AG04449 (cell line): ENCODE data around the gene TRAPPC10.

ENCODE experiments used
- CTCF ChIA-PET: fragments of 350-600 bp; formaldehyde crosslinking; extraction: SDS; loops from one replicate; lab custom pipeline; 2021; ENCODE audit warnings: antibody characterized with exemption; lab: Yijun Ruan, JAX
- POLR2A ChIA-PET: fragments of 400-600, 350-600 bp; formaldehyde crosslinking; extraction: SDS; loops from one replicate; lab custom pipeline; 2020; ENCODE audit warnings: antibody characterized with exemption, inconsistent platforms; lab: Yijun Ruan, JAX
- DNase-seq: peaks from one replicate; pipeline ENCODE4 v3.0.0-alpha.2; 2010; ENCODE audit warnings: low read depth, low spot score
- H3K4me3 ChIP-seq: 2 replicates; pipeline ENCODE4 v1.5.1; 2011; ENCODE audit warnings: low read depth, mild to moderate bottlenecking, control low read depth, low read length
- TF ChIP-seq, protein P1 (sequence below): IDR thresholded peaks from one replicate; pipeline ENCODE4 v1.5.1; 2011; ENCODE audit warnings: mild to moderate bottlenecking, moderate library complexity, low read length, control low read depth, inconsistent platforms; ENCODE audit not compliant: insufficient read depth; ENCODE audit errors: missing control alignments

TRAPPC10 gene

DNA sequence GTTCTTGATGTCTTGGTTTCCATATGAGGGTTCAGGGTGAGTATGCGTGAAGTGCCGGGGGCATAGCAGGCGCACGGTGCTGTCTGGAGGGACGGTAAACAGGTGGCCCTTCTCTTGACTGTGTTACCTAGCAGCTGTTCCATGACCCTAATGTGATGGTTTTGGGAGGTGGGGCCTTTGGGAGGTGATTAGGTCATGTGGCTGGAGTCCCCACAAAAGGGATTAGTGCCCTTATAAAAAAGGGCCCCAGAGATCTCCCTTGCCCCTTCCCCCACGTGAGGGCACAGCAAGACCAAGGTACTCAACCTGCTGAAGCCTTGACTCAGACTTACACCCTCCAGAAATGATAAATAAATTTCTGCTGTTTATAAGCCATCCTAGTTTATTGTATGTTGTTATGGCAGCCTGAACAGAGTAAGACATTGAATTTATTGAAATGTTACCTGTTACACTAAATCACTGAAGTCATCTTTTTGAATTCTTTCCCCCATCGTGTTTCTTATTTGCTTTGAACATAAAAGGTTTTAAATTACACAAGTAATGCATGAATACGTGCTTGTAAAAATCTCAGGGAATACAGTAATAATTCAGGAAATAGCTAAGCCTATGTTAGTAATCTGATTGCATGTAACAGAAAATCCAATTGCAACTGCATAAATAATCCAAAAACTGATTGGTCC, 15.6 kb downstream of the TRAPPC10 start:
- TF ChIP-seq, protein P1, sequence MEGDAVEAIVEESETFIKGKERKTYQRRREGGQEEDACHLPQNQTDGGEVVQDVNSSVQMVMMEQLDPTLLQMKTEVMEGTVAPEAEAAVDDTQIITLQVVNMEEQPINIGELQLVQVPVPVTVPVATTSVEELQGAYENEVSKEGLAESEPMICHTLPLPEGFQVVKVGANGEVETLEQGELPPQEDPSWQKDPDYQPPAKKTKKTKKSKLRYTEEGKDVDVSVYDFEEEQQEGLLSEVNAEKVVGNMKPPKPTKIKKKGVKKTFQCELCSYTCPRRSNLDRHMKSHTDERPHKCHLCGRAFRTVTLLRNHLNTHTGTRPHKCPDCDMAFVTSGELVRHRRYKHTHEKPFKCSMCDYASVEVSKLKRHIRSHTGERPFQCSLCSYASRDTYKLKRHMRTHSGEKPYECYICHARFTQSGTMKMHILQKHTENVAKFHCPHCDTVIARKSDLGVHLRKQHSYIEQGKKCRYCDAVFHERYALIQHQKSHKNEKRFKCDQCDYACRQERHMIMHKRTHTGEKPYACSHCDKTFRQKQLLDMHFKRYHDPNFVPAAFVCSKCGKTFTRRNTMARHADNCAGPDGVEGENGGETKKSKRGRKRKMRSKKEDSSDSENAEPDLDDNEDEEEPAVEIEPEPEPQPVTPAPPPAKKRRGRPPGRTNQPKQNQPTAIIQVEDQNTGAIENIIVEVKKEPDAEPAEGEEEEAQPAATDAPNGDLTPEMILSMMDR = no peak
- no peak for DNase-seq
- POLR2A ChIA-PET = no interaction called here
- H3K4me3 ChIP-seq = no peak overlapping the region
- CTCF ChIA-PET = no interaction called here

DNA sequence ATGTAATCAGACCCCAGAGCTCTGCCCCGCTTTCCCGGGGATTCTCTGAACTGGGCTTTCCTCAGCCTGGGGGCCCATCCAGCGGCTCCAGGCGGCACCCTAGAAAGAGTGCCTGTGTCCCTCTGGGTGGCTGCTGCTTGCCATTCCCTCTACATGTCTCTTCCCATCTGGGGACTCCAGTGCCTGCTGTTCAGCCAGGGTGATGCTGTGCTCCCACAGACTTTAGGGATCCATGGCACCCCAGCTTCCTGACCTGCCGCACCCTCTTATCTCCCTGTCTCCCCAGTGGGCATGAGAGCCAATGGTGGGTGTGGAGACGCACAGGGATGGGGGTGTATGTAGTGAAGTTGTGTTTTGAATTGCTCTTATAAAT, 16.2 kb downstream of the TRAPPC10 start:
- DNase-seq = no peak
- no peak overlapping the region for H3K4me3 ChIP-seq
- POLR2A ChIA-PET = no interaction called here
- TF ChIP-seq, protein P1 = no peak
- CTCF ChIA-PET = no interaction called here

DNA sequence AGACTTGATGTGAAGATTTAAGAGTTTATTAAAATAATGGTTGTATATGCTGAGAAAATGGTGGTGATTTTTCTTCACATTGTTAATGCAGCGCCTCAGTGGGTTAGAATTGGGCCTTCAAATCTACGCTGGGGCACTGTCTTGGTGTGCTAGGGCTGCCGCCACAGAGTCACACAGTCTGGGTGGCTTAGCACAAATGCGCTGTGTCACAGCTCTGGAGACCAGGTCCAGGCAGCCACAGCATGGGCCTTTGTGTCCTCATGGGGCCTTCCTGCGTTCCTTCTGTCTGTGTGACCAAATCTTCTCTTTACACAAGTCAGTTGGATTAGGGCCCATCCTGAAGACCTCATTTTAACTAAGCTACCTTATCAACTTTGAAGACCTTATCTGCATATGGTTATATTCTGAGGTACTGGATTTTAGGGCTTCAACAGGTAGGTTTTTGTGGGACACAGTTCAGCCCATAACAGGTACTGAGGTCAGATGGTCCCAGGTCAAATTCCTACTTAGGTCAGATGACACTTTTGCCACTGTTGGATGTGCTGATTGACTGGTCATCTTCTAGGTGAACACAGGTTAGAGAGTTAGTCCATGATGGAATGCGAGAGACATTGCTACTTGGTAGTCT, 17.5 kb downstream of the TRAPPC10 start:
- H3K4me3 ChIP-seq = no peak overlapping the region
- TF ChIP-seq, protein P1 = no peak
- no peak for DNase-seq
- ChIA-PET POLR2A (no interaction called here), CTCF (interaction anchor here (1.4 kb wide), 1 partner anchor 13 kb away, joined by 3 read pairs; no protein-coding TSS in a partner anchor)

DNA sequence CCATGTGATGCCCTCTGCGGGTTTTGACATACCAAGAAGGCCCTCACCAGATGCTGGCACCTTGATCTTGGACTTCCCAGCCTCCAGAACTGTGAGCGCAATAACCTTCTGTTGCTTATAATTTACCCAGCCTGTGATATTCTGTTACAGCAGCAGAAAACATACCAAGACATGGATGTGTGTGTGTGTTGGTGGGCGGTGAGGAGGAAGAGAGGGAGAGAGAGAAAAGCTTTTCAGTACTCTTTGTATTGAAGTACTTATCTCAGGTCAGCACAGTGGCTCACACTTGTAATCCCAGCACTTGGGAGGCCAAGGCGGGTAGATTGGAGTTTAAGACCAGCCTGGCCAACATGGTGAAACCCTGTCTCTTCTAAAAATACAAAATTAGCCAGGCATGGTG, 23.1 kb downstream of the TRAPPC10 start:
- POLR2A ChIA-PET = no interaction called here
- CTCF ChIA-PET = no interaction called here
- no peak overlapping the region for H3K4me3 ChIP-seq
- TF ChIP-seq, protein P1 = no peak
- DNase-seq = no peak

DNA sequence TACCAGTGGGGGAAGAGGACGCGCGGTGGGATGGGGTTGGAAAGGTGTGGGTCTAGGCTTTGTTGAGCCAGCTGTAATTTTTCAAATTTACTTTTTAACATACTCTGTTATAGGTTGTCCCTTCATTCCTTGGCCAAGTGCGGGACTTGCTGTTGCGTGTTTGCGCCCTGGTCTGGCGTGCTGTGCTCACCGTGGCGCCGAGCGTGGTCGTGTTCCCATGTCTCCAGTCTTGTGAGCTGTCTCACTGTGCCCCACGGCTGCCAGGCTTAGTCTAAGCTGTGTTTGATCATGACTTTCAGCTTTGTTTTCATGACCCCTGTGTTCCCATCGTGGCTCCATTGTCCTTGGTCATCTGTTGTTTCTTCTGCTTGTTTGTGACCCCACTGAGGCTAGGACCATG, 26.0 kb downstream of the TRAPPC10 start:
- CTCF ChIA-PET = interaction anchor here (0.8 to 1.1 kb wide), 3 partner anchors 11 to 63 kb away, joined by 3 read pairs; no protein-coding TSS in a partner anchor
- H3K4me3 ChIP-seq = no peak overlapping the region
- POLR2A ChIA-PET = no interaction called here
- DNase-seq = no peak
- TF ChIP-seq, protein P1 = no peak

DNA sequence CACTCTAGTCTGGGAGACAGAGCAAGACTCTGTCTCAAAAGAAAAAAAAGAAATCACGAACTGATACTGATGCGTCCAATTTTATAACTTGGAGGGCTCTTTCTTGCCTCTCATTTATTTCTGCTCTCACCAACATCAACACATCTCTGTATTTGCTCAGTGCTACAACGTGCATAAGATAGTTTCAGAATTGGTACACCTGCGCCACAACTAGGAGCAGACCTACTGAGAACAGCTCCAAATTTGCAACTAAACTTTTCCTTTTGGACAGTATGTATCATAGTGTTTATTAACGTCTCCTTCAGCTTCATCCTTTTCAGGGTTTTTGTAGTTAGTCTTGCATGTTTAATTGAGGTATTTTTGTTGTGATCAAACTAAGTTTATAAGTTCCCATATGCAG, 27.7 kb downstream of the TRAPPC10 start:
- CTCF ChIA-PET = no interaction called here
- TF ChIP-seq, protein P1 = no peak
- POLR2A ChIA-PET = no interaction called here

More for the DNA sequence above, 27.7 kb downstream of the TRAPPC10 start:
- H3K4me3 ChIP-seq = no peak overlapping the region
- DNase-seq = no peak
